GM19324 (cell line): ENCODE results near the gene RTKN.

ENCODE experiments used
- ATAC-seq: cut with Tn5 transposase; IDR thresholded peaks from one replicate; pipeline ENCODE4 v1.9.1; 2021; ENCODE audit warnings: mild to moderate bottlenecking, moderate library complexity; ENCODE audit not compliant: unreplicated experiment, low FRiP score

Gene RTKN

GRCh38 chr2:74384051-74384450 is 57.7 kb downstream of the RTKN start:
- ATAC-seq, result no peak

- no peak for ATAC-seq
Measured at GRCh38 chr2:74383254-74383653, 58.5 kb downstream of the RTKN start.

- no peak for ATAC-seq
Measured at GRCh38 chr2:74381751-74382150, 60.0 kb downstream of the RTKN start.

GRCh38 chr2:74379851-74380789 is 61.6 kb downstream of the RTKN start, which contains the start of gene DCTN1:
DCTN1 (minus strand) TSS chr2:74380311; CDS start chr2:74380037, 274 bp downstream.
- ATAC-seq, result no peak

GRCh38 chr2:74378007-74378406 is 63.7 kb downstream of the RTKN start:
- ATAC-seq, result no peak

- ATAC-seq, result no peak
Measured at GRCh38 chr2:74375838-74376237, 65.9 kb downstream of the RTKN start.
